Activated B cell treated with CpG ODN at 0.5 μM for 24 hours (primary cell): ENCODE data around the gene GANAB. TPM values are rescaled to one million over a fixed set of nuclear protein-coding genes. Genes with fewer than 3 reads are reported as not detected.

ENCODE experiments used
- ATAC-seq: fragments of 200-7000 bp; cut with Tn5 transposase; one replicate; pipeline ENCODE4 v1.10.0; 2021; ENCODE audit warnings: low read depth, mild to moderate bottlenecking, moderate library complexity
- CTCF ChIA-PET: fragments of 350-600 bp; sonication (Branson Sonifier 250); formaldehyde crosslinking; loops from one replicate; lab custom pipeline; 2021; ENCODE audit warnings: antibody characterized with exemption; lab: Charles Lee
- POLR2A ChIA-PET: fragments of 350-600 bp; sonication (Branson Sonifier 250); formaldehyde crosslinking; loops from one replicate; lab custom pipeline; 2021; ENCODE audit warnings: antibody characterized with exemption; lab: Charles Lee
- DNase-seq: peaks from one replicate; pipeline ENCODE4 v3.0.0; 2022
- H3K27ac Mint-ChIP-seq: one replicate; pipeline ENCODE4 v1.8.0; 2020; ENCODE audit warnings: mixed read lengths
- H3K27me3 Mint-ChIP-seq: one replicate; pipeline ENCODE4 v1.8.0; 2021; ENCODE audit warnings: mixed read lengths
- H3K36me3 Mint-ChIP-seq: one replicate; pipeline ENCODE4 v1.8.0; 2021; ENCODE audit warnings: low read depth, mixed read lengths
- H3K4me1 Mint-ChIP-seq: one replicate; pipeline ENCODE4 v1.8.0; 2021; ENCODE audit warnings: mixed read lengths
- H3K4me3 Mint-ChIP-seq: one replicate; pipeline ENCODE4 v1.8.0; 2020; ENCODE audit warnings: mild to moderate bottlenecking, mixed read lengths
- H3K9me3 Mint-ChIP-seq: one replicate; pipeline ENCODE4 v1.8.0; 2020; ENCODE audit warnings: mixed read lengths
- CTCF ChIP-seq: fragments of 200-600 bp; IDR thresholded peaks from one replicate; pipeline ENCODE4 v1.8.0; 2022; ENCODE audit warnings: antibody characterized with exemption, mild to moderate bottlenecking
- intact Hi-C: fragments of 100-400 bp; cut with micrococcal nuclease; formaldehyde crosslinking; loops from one replicate; pipeline ENCODE4 v1.15.1; 2024
- total RNA-seq: library from RNA; stranded (reverse); gene quantifications from 2 replicates; pipeline ENCODE4 v1.2.3, GENCODE V29; 2022

Gene GANAB
- total RNA-seq, 1 donor from 2014 or later: 187 TPM

GRCh38 chr11:62669420-62670161, 23.2 kb upstream of the GANAB start:
- ChIA-PET POLR2A (interaction anchor here (0.7 to 12.8 kb wide), 17 partner anchors 8 to 234 kb away, joined by 3 to 400 read pairs (median 7); partner anchors contain the start of genes B3GAT3, BSCL2, GNG3 and INTS5), CTCF (interaction anchor here (1.3 kb wide), 1 partner anchor 13 kb away, joined by 3 read pairs; no protein-coding TSS in a partner anchor)
- intact Hi-C loops: loop anchor here (2.0 to 5.0 kb wide), 3 partner anchors 17 to 173 kb away; partner anchors contain the start of genes INTS5 and TTC9C
- H3K36me3 Mint-ChIP-seq: peaks cover 47% of the 10 kb centered on the region
- peak overlapping the region; percentile 98 for H3K27ac Mint-ChIP-seq
- no peaks in the 10 kb centered on the region for H3K27me3 Mint-ChIP-seq
- peaks cover 69% of the 10 kb centered on the region for H3K4me1 Mint-ChIP-seq
- H3K4me3 Mint-ChIP-seq: peak overlapping the region; percentile 100
- no peaks in the 10 kb centered on the region for H3K9me3 Mint-ChIP-seq
- ATAC-seq: no peak
- no peak for DNase-seq
- TF ChIP-seq CTCF: no peak

- intact Hi-C loops: no loop called here
- Mint-ChIP-seq H3K4me1 (peaks cover 63% of the 10 kb centered on the region), H3K27ac (peak overlapping the region; percentile 88), H3K27me3 (no peaks in the 10 kb centered on the region), H3K36me3 (peaks cover 49% of the 10 kb centered on the region), H3K4me3 (peak overlapping the region; percentile 97), H3K9me3 (no peaks in the 10 kb centered on the region)
- TF ChIP-seq CTCF: no peak
- ATAC-seq (no peak), DNase-seq (no peak)
- POLR2A ChIA-PET: interaction anchor here (0.7 to 12.8 kb wide), 16 partner anchors 10 to 223 kb away, joined by 3 to 400 read pairs (median 12); partner anchors contain the start of genes BSCL2, EEF1G, GANAB and GNG3
- CTCF ChIA-PET: interaction anchor here (1.5 kb wide), 1 partner anchor 27 kb away, joined by 6 read pairs; no protein-coding TSS in a partner anchor
Observed at GRCh38 chr11:62667460-62667859, 21.0 kb upstream of the GANAB start.

- Mint-ChIP-seq H3K4me3 (peak overlapping the region; percentile 97), H3K4me1 (peaks cover 56% of the 10 kb centered on the region), H3K27ac (peak overlapping the region; percentile 88), H3K9me3 (no peaks in the 10 kb centered on the region), H3K36me3 (peaks cover 45% of the 10 kb centered on the region), H3K27me3 (no peaks in the 10 kb centered on the region)
- ChIA-PET CTCF (interaction anchor here (1.5 kb wide), 1 partner anchor 28 kb away, joined by 6 read pairs; no protein-coding TSS in a partner anchor), POLR2A (interaction anchor here (0.5 to 12.8 kb wide), 28 partner anchors 11 to 727 kb away, joined by 3 to 400 read pairs (median 18); partner anchors contain the start of genes B3GAT3, BSCL2, EEF1G and GANAB)
- no peak for TF ChIP-seq CTCF
- intact Hi-C loops: no loop called here
- ATAC-seq: no peak
- no peak for DNase-seq
Observed at GRCh38 chr11:62666259-62666926, 20.0 kb upstream of the GANAB start.

- DNase-seq: no peak
Observed at GRCh38 chr11:62665599-62666258, 19.3 kb upstream of the GANAB start.

More at GRCh38 chr11:62665599-62666258, 19.3 kb upstream of the GANAB start:
- H3K27ac Mint-ChIP-seq: peak overlapping the region; percentile 88
- no peaks in the 10 kb centered on the region for H3K9me3 Mint-ChIP-seq
- no peaks in the 10 kb centered on the region for H3K27me3 Mint-ChIP-seq
- H3K4me3 Mint-ChIP-seq: peak overlapping the region; percentile 97
- intact Hi-C loops: loop anchor here (1.0 to 2.0 kb wide), 9 partner anchors 12 to 216 kb away; partner anchors contain the start of genes EML3, GANAB, INTS5 and TMEM179B
- H3K36me3 Mint-ChIP-seq: peaks cover 45% of the 10 kb centered on the region
- ATAC-seq: peak; percentile 33
- ChIA-PET CTCF (interaction anchor here (0.8 to 2.1 kb wide), 10 partner anchors 10 to 241 kb away, joined by 3 to 12 read pairs (median 4); partner anchors contain the start of genes INTS5, SLC3A2 and TUT1), POLR2A (interaction anchor here (0.5 to 12.8 kb wide), 54 partner anchors 12 to 1652 kb away, joined by 3 to 400 read pairs (median 6); partner anchors contain the start of genes B3GAT3, BSCL2, EEF1G and EML3)
- TF ChIP-seq CTCF: no peak
- H3K4me1 Mint-ChIP-seq: peaks cover 49% of the 10 kb centered on the region
